Hepatocyte (in vitro differentiated cells): ENCODE measurements around the gene DIP2C.

Source experiments
- EZH2 ChIP-seq: fragments of 200-600 bp; sonication (generic); IDR thresholded peaks from 2 replicates; pipeline ENCODE4 v1.6.1; 2016; ENCODE audit warnings: antibody characterized with exemption, mild to moderate bottlenecking, borderline replicate concordance
- TF ChIP-seq, protein P1 (sequence below): fragments of 200-600 bp; sonication (generic); IDR thresholded peaks from 2 replicates; pipeline ENCODE4 v1.5.1; 2016; ENCODE audit warnings: antibody characterized with exemption, mild to moderate bottlenecking; ENCODE audit not compliant: poor library complexity

DNA sequence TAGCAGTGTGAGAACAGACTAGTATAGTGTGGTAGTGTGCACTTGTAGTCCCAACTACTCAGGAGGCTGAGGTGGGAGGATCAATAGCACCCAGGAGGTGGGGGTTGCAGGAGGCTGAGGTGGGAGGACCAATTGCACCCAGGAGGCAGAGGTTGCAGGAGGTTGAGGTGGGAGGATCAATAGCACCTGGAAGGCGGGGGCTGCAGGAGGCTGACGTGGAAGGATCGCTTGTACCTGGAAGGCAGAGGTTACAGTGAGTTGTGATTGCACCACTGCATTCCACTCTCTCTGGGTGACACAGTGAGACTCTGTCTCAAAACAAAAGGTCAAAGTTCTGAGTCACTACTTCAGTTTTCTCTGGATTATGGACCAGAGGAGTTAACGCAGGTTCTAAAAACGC lies 22.6 kb upstream of the DIP2C start:
- TF ChIP-seq, protein P1, sequence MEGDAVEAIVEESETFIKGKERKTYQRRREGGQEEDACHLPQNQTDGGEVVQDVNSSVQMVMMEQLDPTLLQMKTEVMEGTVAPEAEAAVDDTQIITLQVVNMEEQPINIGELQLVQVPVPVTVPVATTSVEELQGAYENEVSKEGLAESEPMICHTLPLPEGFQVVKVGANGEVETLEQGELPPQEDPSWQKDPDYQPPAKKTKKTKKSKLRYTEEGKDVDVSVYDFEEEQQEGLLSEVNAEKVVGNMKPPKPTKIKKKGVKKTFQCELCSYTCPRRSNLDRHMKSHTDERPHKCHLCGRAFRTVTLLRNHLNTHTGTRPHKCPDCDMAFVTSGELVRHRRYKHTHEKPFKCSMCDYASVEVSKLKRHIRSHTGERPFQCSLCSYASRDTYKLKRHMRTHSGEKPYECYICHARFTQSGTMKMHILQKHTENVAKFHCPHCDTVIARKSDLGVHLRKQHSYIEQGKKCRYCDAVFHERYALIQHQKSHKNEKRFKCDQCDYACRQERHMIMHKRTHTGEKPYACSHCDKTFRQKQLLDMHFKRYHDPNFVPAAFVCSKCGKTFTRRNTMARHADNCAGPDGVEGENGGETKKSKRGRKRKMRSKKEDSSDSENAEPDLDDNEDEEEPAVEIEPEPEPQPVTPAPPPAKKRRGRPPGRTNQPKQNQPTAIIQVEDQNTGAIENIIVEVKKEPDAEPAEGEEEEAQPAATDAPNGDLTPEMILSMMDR, result no peak
- TF ChIP-seq EZH2, result no peak
